Stimulated activated naive CD8-positive, alpha-beta T cell treated with anti-CD3 and anti-CD28 coated beads, Interleukin-15, amount 100 ng/mL, for 72 hours (primary cell): ENCODE measurements around the gene IL36A.

Experiments
- ATAC-seq: fragments of 150-1000 bp; cut with Tn5 transposase; 2 replicates; pipeline ENCODE4 v1.10.0; 2021; ENCODE audit warnings: mild to moderate bottlenecking, moderate library complexity
- DNase-seq, 2 donors: peaks; one replicate each; pipeline ENCODE4 v3.0.0; 2021 to 2022
- H3K27ac Mint-ChIP-seq, 2 donors: one replicate each; pipeline ENCODE4 v1.8.0; 2022; ENCODE audit warnings: mild to moderate bottlenecking in 2 of 2, mixed read lengths in 2 of 2, moderate library complexity in 2 of 2
- H3K27me3 Mint-ChIP-seq: one replicate; pipeline ENCODE4 v1.8.0; 2022; ENCODE audit warnings: mixed read lengths
- H3K4me1 Mint-ChIP-seq: one replicate; pipeline ENCODE4 v1.8.0; 2022; ENCODE audit warnings: mild to moderate bottlenecking, mixed read lengths
- H3K4me3 Mint-ChIP-seq, 2 donors: one replicate each; pipeline ENCODE4 v1.8.0; 2022; ENCODE audit warnings: mild to moderate bottlenecking in 2 of 2, mixed read lengths in 2 of 2, moderate library complexity in 1 of 2
- H3K9me3 Mint-ChIP-seq, 2 donors: one replicate each; pipeline ENCODE4 v1.8.0; 2022; ENCODE audit warnings: mixed read lengths in 2 of 2

IL36A gene

DNA sequence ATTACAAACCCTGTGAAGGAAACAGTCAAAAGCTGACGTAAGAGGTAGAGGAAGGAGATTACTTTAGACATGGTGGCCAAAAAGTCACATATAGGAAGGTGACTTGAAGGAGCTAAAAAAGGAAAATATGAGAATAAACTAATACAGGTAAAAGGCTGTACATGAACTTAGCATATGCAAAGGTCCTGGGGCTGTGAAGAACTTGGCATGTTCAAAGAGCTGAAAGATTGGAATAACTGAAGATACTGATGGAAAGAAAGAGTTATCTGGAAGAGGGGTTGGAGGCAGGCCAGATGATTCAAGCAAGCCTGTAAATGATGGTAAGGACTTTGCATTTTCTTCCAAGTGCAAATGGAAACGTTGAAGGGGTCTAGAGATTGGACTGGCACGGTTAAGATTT, 13.2 kb downstream of the IL36A start:
- H3K9me3 Mint-ChIP-seq = peaks cover 12 to 18% of the 10 kb centered on the region in 2 donors
- no peak for DNase-seq
- H3K27ac Mint-ChIP-seq = no peak overlapping the region
- H3K4me1 Mint-ChIP-seq = peaks cover 7% of the 10 kb centered on the region
- H3K27me3 Mint-ChIP-seq = peaks cover 7% of the 10 kb centered on the region
- ATAC-seq = no peak
- H3K4me3 Mint-ChIP-seq = no peak overlapping the region

DNA sequence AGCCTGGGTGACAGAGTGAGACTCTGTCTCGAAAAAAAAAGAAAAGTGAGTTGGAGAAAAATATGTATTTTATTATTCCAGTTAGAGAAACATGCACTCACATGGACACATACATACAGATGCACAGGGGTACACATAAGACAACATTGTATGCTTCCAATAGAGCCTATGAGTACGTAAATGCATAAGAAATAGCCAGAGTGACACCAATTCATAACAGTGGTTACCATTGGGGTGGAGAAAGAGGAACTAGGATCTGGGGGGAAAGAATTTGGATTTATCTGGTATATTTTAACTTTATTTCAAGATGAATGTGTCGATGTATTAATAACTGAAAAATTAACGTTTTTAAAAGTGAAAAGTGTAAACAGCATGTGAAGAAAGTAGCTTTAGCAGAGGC, 16.1 kb downstream of the IL36A start:
- H3K4me1 Mint-ChIP-seq = no peaks in the 10 kb centered on the region
- H3K27ac Mint-ChIP-seq = no peak overlapping the region
- ATAC-seq (no peak), DNase-seq (no peak)
- peaks cover 12 to 18% of the 10 kb centered on the region in 2 donors for H3K9me3 Mint-ChIP-seq
- H3K4me3 Mint-ChIP-seq = no peak overlapping the region
- peaks cover 7% of the 10 kb centered on the region for H3K27me3 Mint-ChIP-seq

DNA sequence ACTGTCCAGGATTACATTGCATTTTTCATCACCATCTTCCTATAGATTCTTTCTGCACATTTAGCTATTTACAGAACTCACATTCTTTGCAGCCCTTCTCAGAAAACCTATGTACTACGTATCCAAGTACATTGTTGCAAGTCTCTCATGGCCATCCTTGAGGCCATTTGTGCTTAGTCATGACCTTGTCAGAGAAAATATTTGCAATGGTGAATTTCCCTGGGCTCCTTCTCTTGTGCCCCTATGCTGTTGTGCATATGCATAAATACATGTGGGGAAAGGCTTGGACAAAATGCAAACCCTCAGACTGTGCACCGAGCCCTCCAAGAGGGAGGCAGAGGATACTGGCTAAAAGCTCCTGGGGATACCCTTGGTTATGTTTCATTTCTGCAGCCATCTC, 19.5 kb downstream of the IL36A start:
- no peak for DNase-seq
- no peak overlapping the region for H3K4me3 Mint-ChIP-seq

DNA sequence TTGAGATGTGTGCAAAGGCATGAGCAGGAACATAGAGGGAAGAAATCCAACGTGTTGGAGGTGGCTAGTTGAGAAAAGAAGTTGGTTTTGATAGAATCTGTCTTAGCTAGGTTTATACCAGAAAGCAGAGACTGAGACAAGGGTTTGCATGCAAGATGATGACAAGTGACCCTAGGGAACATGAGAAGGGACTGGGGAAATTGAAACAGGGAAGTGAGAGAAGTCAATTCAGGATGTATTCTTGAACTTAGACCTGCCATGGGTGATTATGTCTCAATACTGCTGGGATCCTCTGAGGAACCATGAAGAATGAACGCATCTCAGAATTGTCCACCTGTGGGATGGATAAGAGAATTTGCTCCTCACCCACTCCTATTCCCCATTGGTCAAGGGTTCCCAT, 20.5 kb downstream of the IL36A start:
- ATAC-seq (no peak), DNase-seq (no peak)
- Mint-ChIP-seq H3K4me3 (no peak overlapping the region), H3K9me3 (no peaks in the 10 kb centered on the region), H3K27me3 (peaks cover 7% of the 10 kb centered on the region), H3K4me1 (no peaks in the 10 kb centered on the region), H3K27ac (no peak overlapping the region)

More for the DNA sequence above, 19.5 kb downstream of the IL36A start:
- peaks cover 7% of the 10 kb centered on the region for H3K27me3 Mint-ChIP-seq
- H3K4me1 Mint-ChIP-seq = no peaks in the 10 kb centered on the region
- no peak for ATAC-seq
- no peak overlapping the region for H3K27ac Mint-ChIP-seq
- H3K9me3 Mint-ChIP-seq = peaks cover 0 to 2% of the 10 kb centered on the region in 2 donors

DNA sequence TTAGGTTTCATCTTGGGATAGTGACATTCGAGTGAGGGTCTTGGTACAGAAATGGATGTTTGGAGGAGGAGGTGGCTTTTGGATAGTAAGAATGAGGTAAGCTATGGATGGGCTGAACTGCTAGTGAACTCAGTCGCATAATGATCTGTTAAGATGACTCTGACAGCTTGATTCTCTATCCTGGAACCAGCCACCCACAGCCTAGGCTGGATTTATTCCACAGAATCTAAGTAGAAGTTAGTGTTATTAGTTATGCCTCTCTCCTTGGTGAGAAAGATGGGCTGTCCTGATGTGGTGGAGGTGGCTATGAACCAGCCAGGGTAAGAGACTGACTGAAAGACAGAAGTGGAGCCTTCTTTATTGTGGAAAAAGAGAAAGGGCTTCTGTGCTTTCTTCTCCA, 22.4 kb downstream of the IL36A start:
- DNase-seq = no peak
- ATAC-seq = no peak
- Mint-ChIP-seq H3K27me3 (peaks cover 7% of the 10 kb centered on the region), H3K27ac (no peak overlapping the region), H3K9me3 (no peaks in the 10 kb centered on the region), H3K4me3 (no peak overlapping the region), H3K4me1 (no peaks in the 10 kb centered on the region)

DNA sequence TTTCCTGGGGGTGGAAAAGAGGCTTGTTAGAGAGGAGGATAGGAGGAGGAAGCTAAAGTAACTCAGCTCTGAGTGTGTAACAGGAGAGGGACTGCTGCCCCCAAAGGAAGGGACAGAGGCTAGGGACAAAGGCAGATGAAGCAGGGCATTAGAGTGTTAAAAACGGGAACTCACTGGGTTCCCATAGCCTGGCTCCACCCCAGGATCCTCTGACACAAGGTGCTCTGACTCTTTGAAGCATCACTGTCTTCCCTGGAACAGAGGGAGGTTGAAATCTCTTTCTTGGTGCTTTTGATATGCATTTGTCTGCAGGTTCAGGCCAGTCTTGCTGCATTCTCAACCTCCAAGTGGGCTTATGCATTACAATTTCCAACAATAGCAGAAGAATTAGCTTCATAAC, 22.9 kb downstream of the IL36A start:
- peaks cover 7% of the 10 kb centered on the region for H3K27me3 Mint-ChIP-seq
- no peaks in the 10 kb centered on the region for H3K9me3 Mint-ChIP-seq
- DNase-seq (no peak), ATAC-seq (no peak)
- H3K27ac Mint-ChIP-seq = no peak overlapping the region
- no peak overlapping the region for H3K4me3 Mint-ChIP-seq
- H3K4me1 Mint-ChIP-seq = no peaks in the 10 kb centered on the region

DNA sequence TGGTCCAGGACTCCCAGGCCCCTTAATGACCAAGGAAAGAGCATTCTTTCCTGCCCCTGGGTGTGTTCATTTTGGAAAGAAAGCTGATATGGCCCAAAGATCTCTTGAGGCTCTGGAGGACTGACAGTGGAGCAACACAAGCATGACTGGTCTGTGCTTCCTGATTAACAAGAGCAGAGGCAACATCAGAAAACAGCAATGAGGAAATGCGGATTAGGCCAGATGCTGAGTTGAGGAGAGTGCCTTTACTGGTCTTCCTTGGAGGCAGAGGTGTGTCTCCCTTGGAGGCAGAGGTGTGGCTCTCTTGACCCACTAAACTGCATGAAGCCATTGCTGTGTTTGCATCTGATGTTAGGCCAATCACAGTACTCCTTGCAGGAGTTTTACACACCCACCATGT, 27.5 kb downstream of the IL36A start:
- no peak overlapping the region for H3K27ac Mint-ChIP-seq
- H3K4me3 Mint-ChIP-seq = no peak overlapping the region
- ATAC-seq = no peak
- H3K4me1 Mint-ChIP-seq = no peaks in the 10 kb centered on the region
- H3K9me3 Mint-ChIP-seq = no peaks in the 10 kb centered on the region
- no peak for DNase-seq
- H3K27me3 Mint-ChIP-seq = peaks cover 3% of the 10 kb centered on the region

DNA sequence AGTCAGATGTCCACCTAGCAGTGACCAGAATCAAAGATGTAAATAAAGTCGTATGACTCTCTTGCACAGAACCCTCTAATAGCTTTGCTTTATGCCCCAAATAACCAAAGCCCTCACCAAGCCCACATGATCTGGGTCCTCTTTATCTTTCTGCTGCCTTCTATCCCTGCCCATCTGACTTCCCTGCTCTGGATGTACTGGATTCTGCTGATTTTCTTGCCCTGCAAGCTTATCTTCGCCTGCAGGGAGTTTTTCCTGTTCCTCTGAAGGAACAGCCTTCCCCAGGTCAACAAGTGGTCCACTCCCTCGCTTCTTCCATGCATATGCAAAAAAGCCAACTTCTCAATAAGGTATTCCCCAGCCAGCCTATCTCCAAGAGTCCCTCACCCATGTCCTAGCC, 28.8 kb downstream of the IL36A start:
- H3K27me3 Mint-ChIP-seq = no peaks in the 10 kb centered on the region
- no peak for DNase-seq
- no peaks in the 10 kb centered on the region for H3K4me1 Mint-ChIP-seq
- no peak for ATAC-seq
- H3K27ac Mint-ChIP-seq = no peak overlapping the region
- H3K9me3 Mint-ChIP-seq = no peaks in the 10 kb centered on the region
- H3K4me3 Mint-ChIP-seq = no peak overlapping the region

DNA sequence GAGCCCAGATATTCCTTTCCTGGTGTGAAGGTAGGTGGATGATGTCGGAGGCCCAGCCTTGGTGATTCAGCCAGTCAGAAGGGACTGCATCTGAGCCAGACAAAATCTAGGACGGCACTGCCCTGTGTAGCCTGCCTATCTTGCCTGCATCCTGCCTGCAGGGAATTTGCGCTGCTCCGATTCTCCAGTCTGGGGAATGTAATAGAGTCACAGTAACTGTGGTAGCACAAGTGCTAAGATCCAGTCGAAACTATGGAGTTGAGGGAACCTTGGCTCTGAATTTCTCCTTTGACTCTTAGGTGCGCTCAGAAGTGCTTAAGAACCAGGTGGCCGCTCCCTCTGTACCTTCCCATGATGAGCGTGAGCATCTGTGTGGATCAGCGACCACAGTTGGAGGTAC, 31.5 kb downstream of the IL36A start:
- no peak for DNase-seq
- no peak overlapping the region for H3K4me3 Mint-ChIP-seq
- no peaks in the 10 kb centered on the region for H3K9me3 Mint-ChIP-seq
- no peak for ATAC-seq
- H3K27ac Mint-ChIP-seq = no peak overlapping the region
- H3K4me1 Mint-ChIP-seq = no peaks in the 10 kb centered on the region
- H3K27me3 Mint-ChIP-seq = no peaks in the 10 kb centered on the region

DNA sequence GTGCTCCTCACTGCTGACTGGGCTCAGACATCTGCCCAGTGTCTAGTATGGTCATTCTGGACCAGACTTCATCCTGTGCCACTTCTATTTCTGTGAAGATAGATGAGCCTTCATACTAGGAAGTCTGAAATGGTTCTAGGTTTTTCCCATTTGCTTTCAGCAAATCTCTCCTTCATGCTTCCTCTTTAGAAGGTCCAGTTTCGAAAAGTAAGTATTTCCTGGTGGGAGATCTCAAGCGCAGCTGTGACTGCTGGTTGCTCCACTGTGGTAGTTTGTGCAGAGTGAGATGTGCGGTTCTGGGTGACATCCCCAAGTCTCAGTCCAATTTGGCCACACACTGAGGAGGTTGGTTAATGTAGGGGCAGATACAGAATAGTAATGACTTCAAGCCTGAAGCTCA, 33.0 kb downstream of the IL36A start:
- peak overlapping the region in 1 of 2 donors; percentile 3 for H3K27ac Mint-ChIP-seq
- no peaks in the 10 kb centered on the region for H3K9me3 Mint-ChIP-seq
- no peaks in the 10 kb centered on the region for H3K4me1 Mint-ChIP-seq
- no peak overlapping the region for H3K4me3 Mint-ChIP-seq
- no peak for DNase-seq
- no peak for ATAC-seq
- H3K27me3 Mint-ChIP-seq = no peaks in the 10 kb centered on the region

DNA sequence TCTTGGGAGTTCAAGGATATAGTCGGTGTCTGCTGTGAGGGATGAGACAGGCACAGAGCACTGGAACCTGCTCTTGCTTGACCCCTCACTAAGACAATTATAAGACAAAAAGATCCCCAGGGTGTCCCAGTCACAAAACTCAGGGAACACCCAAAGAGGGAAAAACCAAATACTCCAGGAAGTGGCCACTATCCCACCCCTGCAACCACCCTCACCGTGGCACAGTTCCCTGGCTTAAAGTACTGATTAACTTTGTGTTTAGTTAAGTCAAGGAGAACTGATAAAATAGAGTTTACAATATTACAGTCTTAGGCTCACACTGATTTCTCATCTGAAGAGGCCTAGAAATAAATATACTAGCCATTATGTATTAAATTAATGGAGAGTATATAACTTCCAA, 33.9 kb downstream of the IL36A start:
- H3K4me1 Mint-ChIP-seq = no peaks in the 10 kb centered on the region
- ATAC-seq (no peak), DNase-seq (no peak)
- H3K9me3 Mint-ChIP-seq = no peaks in the 10 kb centered on the region
- no peaks in the 10 kb centered on the region for H3K27me3 Mint-ChIP-seq
- H3K27ac Mint-ChIP-seq = no peak overlapping the region
- no peak overlapping the region for H3K4me3 Mint-ChIP-seq

DNA sequence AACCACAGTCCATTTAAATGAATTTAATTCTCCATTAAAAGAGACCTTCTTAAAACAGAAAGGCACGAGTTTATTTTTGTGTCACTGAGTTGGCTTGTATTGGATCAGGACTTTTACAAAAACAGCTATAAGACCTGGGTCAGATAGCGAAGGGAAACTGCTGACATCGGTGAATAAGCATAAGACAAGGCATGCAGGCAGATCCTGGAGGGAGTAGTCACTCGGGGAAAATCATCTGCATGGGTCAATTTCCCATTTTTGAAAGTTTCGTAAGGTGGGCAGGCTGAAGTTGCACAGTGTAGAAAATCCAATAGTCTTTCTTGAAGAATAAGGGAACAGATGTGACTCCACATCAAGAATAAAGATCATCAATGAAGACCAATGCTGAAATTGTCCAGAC, 34.5 kb downstream of the IL36A start:
- Mint-ChIP-seq H3K27me3 (no peaks in the 10 kb centered on the region), H3K4me1 (no peaks in the 10 kb centered on the region), H3K9me3 (no peaks in the 10 kb centered on the region), H3K4me3 (no peak overlapping the region), H3K27ac (no peak overlapping the region)
- ATAC-seq (no peak), DNase-seq (no peak)

DNA sequence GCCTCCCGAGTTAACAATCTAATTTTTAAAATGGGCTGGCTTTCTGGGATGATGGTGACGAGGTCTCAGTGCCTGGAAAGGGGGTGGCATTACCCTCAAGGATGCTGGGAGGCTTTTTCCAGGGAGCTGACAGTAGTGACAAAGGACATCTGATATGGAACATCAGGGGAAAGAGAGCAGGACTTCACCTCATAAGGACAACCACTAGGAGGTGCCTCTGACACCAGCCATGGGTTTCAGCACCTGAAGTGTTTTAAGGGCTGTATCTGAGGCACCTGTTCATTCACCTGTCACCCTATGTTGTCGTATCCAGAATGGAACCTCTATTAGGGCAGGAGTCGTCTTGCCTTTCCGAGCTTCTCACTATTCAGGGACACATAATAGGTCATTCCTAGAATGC, 36.6 kb downstream of the IL36A start:
- Mint-ChIP-seq H3K4me1 (no peaks in the 10 kb centered on the region), H3K27me3 (no peaks in the 10 kb centered on the region), H3K4me3 (no peak overlapping the region), H3K9me3 (no peaks in the 10 kb centered on the region), H3K27ac (no peak overlapping the region)
- ATAC-seq (no peak), DNase-seq (no peak)

DNA sequence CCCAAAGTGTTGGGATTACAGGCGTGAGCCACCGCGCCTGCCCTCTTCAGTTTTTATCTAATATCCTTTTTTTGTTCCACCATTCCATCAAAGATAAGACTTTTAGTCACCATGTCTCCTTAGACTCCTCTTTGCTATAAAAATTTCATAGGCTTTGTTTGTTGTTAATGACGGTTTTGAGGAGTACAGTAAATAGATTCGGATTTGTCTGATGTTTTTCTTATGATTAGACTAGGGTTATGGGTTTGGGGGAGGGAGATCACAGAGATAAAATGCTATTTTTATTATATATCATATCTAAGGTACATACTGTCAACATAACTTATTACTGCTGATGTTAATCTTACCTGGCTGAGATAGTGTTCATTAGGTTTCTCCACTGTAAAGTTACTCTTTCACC, 41.2 kb downstream of the IL36A start:
- DNase-seq (no peak), ATAC-seq (no peak)
- H3K27me3 Mint-ChIP-seq = no peaks in the 10 kb centered on the region
- H3K9me3 Mint-ChIP-seq = peaks cover 0 to 7% of the 10 kb centered on the region in 2 donors
- H3K4me3 Mint-ChIP-seq = no peak overlapping the region
- no peak overlapping the region for H3K27ac Mint-ChIP-seq
- H3K4me1 Mint-ChIP-seq = no peaks in the 10 kb centered on the region

DNA sequence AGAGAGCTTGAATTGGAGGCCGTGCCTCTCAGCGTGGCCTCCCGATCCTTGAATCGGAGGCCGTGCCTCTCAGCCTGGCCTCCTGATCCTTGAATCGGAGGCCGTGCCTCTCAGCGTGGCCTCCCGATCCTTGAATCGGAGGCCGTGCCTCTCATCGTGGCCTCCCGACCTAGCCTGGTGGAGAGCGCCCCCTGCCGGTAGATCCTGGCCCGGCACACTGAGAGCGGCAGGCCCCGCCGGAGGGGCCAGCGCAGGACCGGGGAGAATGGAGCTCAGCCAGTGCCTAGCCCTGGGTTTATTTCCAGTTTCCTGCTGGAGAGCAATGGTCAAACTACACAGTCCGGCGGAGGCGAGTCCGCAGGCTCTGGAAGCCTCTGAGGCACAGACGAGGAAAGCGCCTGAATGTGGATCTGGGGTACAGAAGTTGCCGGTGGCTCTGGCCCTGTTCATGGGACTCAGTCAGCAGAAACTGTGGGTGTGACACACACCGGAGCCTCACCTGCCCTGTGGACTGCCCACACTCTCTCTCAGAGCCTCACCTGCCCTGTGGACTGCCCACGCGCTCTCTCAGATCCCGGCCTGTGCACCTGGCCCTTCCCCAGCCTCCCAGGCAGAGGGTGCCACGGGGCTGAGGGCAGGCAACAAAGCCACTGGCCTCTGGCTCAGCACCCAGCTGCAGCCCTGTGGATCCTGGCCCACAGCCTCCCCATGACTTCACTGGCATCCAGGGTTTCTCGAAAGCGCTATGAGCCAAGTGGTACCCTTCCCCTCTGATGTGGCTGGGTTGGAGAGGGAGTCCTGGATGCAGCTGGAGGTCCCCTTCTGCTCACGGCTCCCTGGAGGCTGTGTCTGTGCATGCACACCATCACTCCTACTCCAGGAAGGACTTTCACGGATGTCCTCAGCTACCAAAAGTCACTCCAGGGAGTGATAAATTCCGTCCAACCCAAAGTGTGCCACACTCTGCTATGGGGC, 45.9 kb downstream of the IL36A start:
- no peak overlapping the region for H3K27ac Mint-ChIP-seq
- no peak for DNase-seq

DNA sequence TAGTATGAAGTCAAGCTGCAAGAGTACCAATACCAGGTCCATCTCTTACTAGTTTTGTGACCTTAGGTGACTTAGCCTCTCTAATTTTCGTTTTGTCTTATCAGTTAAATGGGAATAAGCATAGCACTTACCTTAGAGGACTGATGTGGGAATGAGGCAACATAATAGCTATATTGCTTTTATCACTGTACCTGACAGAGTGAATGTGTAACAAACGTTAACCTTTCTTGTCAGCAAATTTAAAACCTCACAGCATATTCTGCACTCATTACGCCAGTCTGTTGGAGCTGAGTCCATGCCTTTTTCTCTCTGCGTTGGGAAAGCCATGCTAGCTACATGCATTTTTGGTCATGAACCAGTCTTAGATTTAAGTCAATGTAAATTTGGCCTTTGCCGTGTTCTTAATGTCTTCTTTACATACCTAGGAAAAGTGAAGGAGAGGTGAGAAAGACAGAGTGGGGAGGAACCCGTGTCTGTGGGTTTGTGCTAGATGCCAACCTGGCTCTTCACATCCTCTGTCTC, 47.2 kb downstream of the IL36A start, which contains the start of gene IL36B:
Gene IL36B, minus strand, starts transcription at position 472 of the 522 bp plus-strand sequence.
- no peaks in the 10 kb centered on the region for H3K4me1 Mint-ChIP-seq
- H3K9me3 Mint-ChIP-seq = peaks cover 20 to 36% of the 10 kb centered on the region in 2 donors
- DNase-seq (no peak), ATAC-seq (no peak)
- no peak within 1 kb of the TSS for H3K27ac Mint-ChIP-seq
- H3K4me3 Mint-ChIP-seq = no peak within 1 kb of the TSS
- no peaks in the 10 kb centered on the region for H3K27me3 Mint-ChIP-seq

More for the DNA sequence above, 45.9 kb downstream of the IL36A start:
- ATAC-seq = no peak
- Mint-ChIP-seq H3K4me1 (no peaks in the 10 kb centered on the region), H3K27me3 (no peaks in the 10 kb centered on the region), H3K9me3 (peaks cover 20 to 34% of the 10 kb centered on the region in 2 donors), H3K4me3 (no peak overlapping the region)
